Karpas-422 (cell line): ENCODE measurements around the gene CNTFR. TPM values are rescaled to one million over a fixed set of nuclear protein-coding genes. Genes with fewer than 3 reads are reported as not detected.
A peak's percentile ranks its signal among the peaks of the same experiment; 100 is the strongest.

Experiments used
- DNase-seq: peaks from one replicate; pipeline ENCODE4 v3.0.0-alpha.2; 2015
- H2AFZ ChIP-seq: fragments of 200-600 bp; sonication (generic); 2 replicates; pipeline ENCODE4 v1.6.1; 2014; ENCODE audit warnings: antibody characterized with exemption, low read length, mixed read lengths
- H3K27ac ChIP-seq: fragments of 200-600 bp; sonication (generic); 2 replicates; pipeline ENCODE4 v1.5.1; 2014; ENCODE audit warnings: mild to moderate bottlenecking, low read length, moderate library complexity
- H3K27me3 ChIP-seq: fragments of 200-600 bp; sonication (generic); 2 replicates; pipeline ENCODE4 v1.6.1; 2014; ENCODE audit warnings: low read length, mixed read lengths
- H3K36me3 ChIP-seq: fragments of 200-600 bp; sonication (generic); 2 replicates; pipeline ENCODE4 v1.6.1; 2014; ENCODE audit warnings: low read length, mixed read lengths; ENCODE audit not compliant: insufficient read depth
- H3K4me1 ChIP-seq: fragments of 200-600 bp; sonication (generic); 2 replicates; pipeline ENCODE4 v1.6.1; 2014; ENCODE audit warnings: mild to moderate bottlenecking, low read length, mixed read lengths
- H3K4me2 ChIP-seq: fragments of 200-600 bp; sonication (generic); 2 replicates; pipeline ENCODE4 v1.6.1; 2014; ENCODE audit warnings: low read length, low read depth, mild to moderate bottlenecking; ENCODE audit not compliant: poor library complexity, severe bottlenecking
- H3K4me3 ChIP-seq: fragments of 200-600 bp; sonication (generic); 2 replicates; pipeline ENCODE4 v1.5.1; 2014; ENCODE audit warnings: mild to moderate bottlenecking, antibody characterized with exemption, low read length, mixed read lengths
- H3K79me2 ChIP-seq: fragments of 200-600 bp; sonication (generic); 2 replicates; pipeline ENCODE4 v1.6.1; 2014; ENCODE audit warnings: mild to moderate bottlenecking, low read length, mixed read lengths
- H3K9ac ChIP-seq: fragments of 200-600 bp; sonication (generic); 2 replicates; pipeline ENCODE4 v1.6.0; 2014; ENCODE audit warnings: low read length
- H3K9me2 ChIP-seq: fragments of 200-600 bp; sonication (generic), shearing (Covaris generic); replicated peaks from 2 replicates; pipeline ENCODE4 v1.6.0; 2014; ENCODE audit warnings: mild to moderate bottlenecking, low read length, moderate library complexity; ENCODE audit not compliant: insufficient read depth
- H3K9me3 ChIP-seq: fragments of 300-700, 200-600 bp; sonication (generic); 2 replicates; pipeline ENCODE4 v1.6.1; 2014; ENCODE audit warnings: low read length, mixed read lengths
- H4K20me1 ChIP-seq: fragments of 200-600 bp; sonication (generic); 2 replicates; pipeline ENCODE4 v1.6.1; 2014; ENCODE audit warnings: mild to moderate bottlenecking, antibody characterized with exemption, low read length, low read depth; ENCODE audit not compliant: insufficient read depth
- total RNA-seq: library from RNA; depleted of rRNA; stranded (reverse); fragments of >200 nt; shearing (Covaris generic); gene quantifications from 2 replicates; pipeline ENCODE4 v1.2.3, GENCODE V29; 2014; ENCODE audit warnings: low replicate concordance

CNTFR gene
- total RNA-seq, 1 experiment from 2014 or later = not detected

- Histone ChIP-seq H3K27ac (no peak overlapping the region; the same call in 1 of the 2 replicates), H3K27me3 (no peaks in the 10 kb centered on the region), H3K79me2 (peaks cover 12% of the 10 kb centered on the region), H3K9me3 (no peaks in the 10 kb centered on the region), H4K20me1 (no peaks in the 10 kb centered on the region), H3K4me3 (peak overlapping the region; percentile 100), H2AFZ (peak overlapping the region; percentile 31; the same call in 1 of the 2 replicates), H3K4me2 (peak overlapping the region; percentile 95), H3K4me1 (peaks cover 24% of the 10 kb centered on the region), H3K9ac (peak overlapping the region; percentile 99), H3K9me2 (no peaks in the 10 kb centered on the region), H3K36me3 (no peaks in the 10 kb centered on the region)
- DNase-seq = no peak
Observed at GRCh38 chr9:34611251-34611810, 21.8 kb upstream of the CNTFR start.

- DNase-seq = peak; percentile 41
- Histone ChIP-seq H3K9me3 (no peaks in the 10 kb centered on the region), H3K4me1 (peaks cover 24% of the 10 kb centered on the region), H3K79me2 (peaks cover 12% of the 10 kb centered on the region), H3K36me3 (no peaks in the 10 kb centered on the region), H3K9me2 (no peaks in the 10 kb centered on the region), H3K4me2 (peak overlapping the region; percentile 95), H3K4me3 (peak overlapping the region; percentile 100), H3K9ac (peak overlapping the region; percentile 99), H3K27me3 (no peaks in the 10 kb centered on the region), H4K20me1 (no peaks in the 10 kb centered on the region), H2AFZ (no peak overlapping the region), H3K27ac (no peak overlapping the region)
Observed at GRCh38 chr9:34610434-34611206, 21.1 kb upstream of the CNTFR start.

GRCh38 chr9:34607331-34607730, 17.8 kb upstream of the CNTFR start:
- H3K4me1 ChIP-seq = peaks cover 21% of the 10 kb centered on the region
- H3K4me3 ChIP-seq = no peak overlapping the region

DNA sequence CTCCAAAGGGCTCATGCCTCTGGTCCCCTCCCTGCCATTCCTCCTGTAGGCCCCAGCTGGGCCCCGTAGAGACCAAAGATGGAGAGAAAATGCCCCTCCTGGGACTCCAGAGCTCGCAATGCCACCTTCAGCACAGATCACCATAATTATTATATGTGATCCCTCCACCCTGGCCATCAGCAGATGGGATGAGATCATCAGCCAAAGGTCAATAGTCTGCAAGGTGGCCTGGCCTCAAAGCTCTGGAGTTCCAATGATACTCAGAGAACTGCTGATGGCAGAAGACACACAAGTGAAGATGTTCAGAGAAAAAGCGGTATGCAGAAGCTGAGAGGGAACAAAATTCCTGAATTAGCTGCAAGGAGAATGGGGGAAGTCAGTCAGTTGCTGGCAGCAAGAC, 17.4 kb upstream of the CNTFR start:
- no peak overlapping the region for H3K4me2 ChIP-seq
- no peak overlapping the region for H3K4me3 ChIP-seq
- no peak overlapping the region for H2AFZ ChIP-seq
- no peaks in the 10 kb centered on the region for H3K27me3 ChIP-seq
- H3K9ac ChIP-seq = no peak overlapping the region
- H4K20me1 ChIP-seq = no peaks in the 10 kb centered on the region
- H3K36me3 ChIP-seq = no peaks in the 10 kb centered on the region
- peaks cover 12% of the 10 kb centered on the region for H3K79me2 ChIP-seq
- no peaks in the 10 kb centered on the region for H3K9me3 ChIP-seq
- peaks cover 23% of the 10 kb centered on the region for H3K4me1 ChIP-seq
- H3K9me2 ChIP-seq = no peaks in the 10 kb centered on the region
- no peak overlapping the region for H3K27ac ChIP-seq
- no peak for DNase-seq

More at GRCh38 chr9:34607331-34607730, 17.8 kb upstream of the CNTFR start:
- H3K36me3 ChIP-seq = no peaks in the 10 kb centered on the region
- no peak overlapping the region for H3K4me2 ChIP-seq
- H3K9me3 ChIP-seq = no peaks in the 10 kb centered on the region
- no peaks in the 10 kb centered on the region for H3K9me2 ChIP-seq
- H3K27me3 ChIP-seq = no peaks in the 10 kb centered on the region
- H4K20me1 ChIP-seq = no peaks in the 10 kb centered on the region
- DNase-seq = no peak
- no peak overlapping the region for H3K9ac ChIP-seq
- H2AFZ ChIP-seq = no peak overlapping the region
- peaks cover 12% of the 10 kb centered on the region for H3K79me2 ChIP-seq
- no peak overlapping the region for H3K27ac ChIP-seq

DNA sequence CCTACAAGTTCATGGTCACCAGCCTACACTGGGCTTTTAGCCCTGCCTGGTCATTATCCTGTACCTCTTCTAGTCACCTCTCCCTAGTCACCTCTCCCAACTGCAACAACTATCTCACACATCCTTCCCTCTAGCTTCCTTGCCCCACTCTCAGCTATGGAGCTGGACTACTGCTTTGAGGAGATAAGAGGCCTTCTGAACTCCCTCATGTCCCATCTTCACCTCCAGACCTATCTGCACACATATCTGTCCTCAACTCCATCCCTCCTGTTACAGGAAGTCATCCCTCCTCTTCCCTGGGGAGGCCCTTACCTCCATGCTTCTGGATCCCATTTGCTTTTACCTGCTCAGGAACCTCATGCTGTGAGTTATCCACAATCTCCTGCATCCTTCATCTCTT, 16.7 kb upstream of the CNTFR start:
- Histone ChIP-seq H3K4me3 (no peak overlapping the region), H3K79me2 (peaks cover 5% of the 10 kb centered on the region), H4K20me1 (no peaks in the 10 kb centered on the region), H3K27ac (no peak overlapping the region), H3K9me3 (no peaks in the 10 kb centered on the region), H3K4me1 (peaks cover 28% of the 10 kb centered on the region), H3K9me2 (no peaks in the 10 kb centered on the region), H3K9ac (no peak overlapping the region), H3K4me2 (no peak overlapping the region), H3K27me3 (no peaks in the 10 kb centered on the region), H3K36me3 (no peaks in the 10 kb centered on the region), H2AFZ (no peak overlapping the region)
- DNase-seq = no peak

- H3K27ac ChIP-seq = no peak overlapping the region
- H3K9me3 ChIP-seq = no peaks in the 10 kb centered on the region
- H3K9me2 ChIP-seq = no peaks in the 10 kb centered on the region
- no peaks in the 10 kb centered on the region for H3K36me3 ChIP-seq
- H4K20me1 ChIP-seq = no peaks in the 10 kb centered on the region
- no peaks in the 10 kb centered on the region for H3K79me2 ChIP-seq
- no peak overlapping the region for H3K4me3 ChIP-seq
- H3K4me2 ChIP-seq = no peak overlapping the region
- H3K9ac ChIP-seq = no peak overlapping the region
- peak; percentile 93 for DNase-seq
- H2AFZ ChIP-seq = no peak overlapping the region
- H3K4me1 ChIP-seq = peaks cover 21% of the 10 kb centered on the region
- H3K27me3 ChIP-seq = no peaks in the 10 kb centered on the region
Observed at GRCh38 chr9:34603610-34604231, 14.2 kb upstream of the CNTFR start.

- Histone ChIP-seq H3K9me2 (no peaks in the 10 kb centered on the region), H3K79me2 (no peaks in the 10 kb centered on the region), H2AFZ (no peak overlapping the region), H3K9ac (0 out of 2 replicates have a peak overlapping the region, but pooled peaks have one; percentile 13), H3K4me1 (peaks cover 21% of the 10 kb centered on the region), H3K4me3 (no peak overlapping the region), H4K20me1 (no peaks in the 10 kb centered on the region), H3K4me2 (peak overlapping the region; percentile 25), H3K9me3 (no peaks in the 10 kb centered on the region), H3K36me3 (no peaks in the 10 kb centered on the region), H3K27me3 (no peaks in the 10 kb centered on the region), H3K27ac (no peak overlapping the region)
- peak; percentile 69 for DNase-seq
Observed at GRCh38 chr9:34601937-34602573, 12.5 kb upstream of the CNTFR start.

DNA sequence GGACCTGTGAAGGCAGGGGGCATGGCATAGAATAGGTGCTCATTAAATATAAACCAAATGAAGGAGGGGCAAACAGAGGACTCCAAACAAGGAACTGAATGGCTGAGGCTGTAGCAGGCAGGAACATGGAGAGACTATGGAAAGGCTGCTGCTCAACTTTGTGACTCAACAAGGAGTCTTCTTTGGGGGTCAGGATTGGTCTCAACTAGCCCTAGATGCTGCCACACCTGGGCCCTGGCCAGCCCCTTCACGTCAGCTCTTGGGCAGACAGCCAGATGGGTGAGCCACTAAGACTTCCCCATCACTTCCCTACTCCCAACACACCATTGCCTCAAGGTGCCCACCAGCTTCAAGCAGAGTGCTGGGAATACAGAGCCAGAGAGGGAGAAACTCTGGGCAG, 11.4 kb upstream of the CNTFR start:
- H3K4me3 ChIP-seq = no peak overlapping the region
- no peaks in the 10 kb centered on the region for H4K20me1 ChIP-seq
- DNase-seq = no peak
- H3K9me3 ChIP-seq = no peaks in the 10 kb centered on the region
- H3K4me2 ChIP-seq = no peak overlapping the region
- H3K4me1 ChIP-seq = peaks cover 21% of the 10 kb centered on the region
- no peak overlapping the region for H2AFZ ChIP-seq
- no peaks in the 10 kb centered on the region for H3K9me2 ChIP-seq
- H3K27ac ChIP-seq = no peak overlapping the region
- no peaks in the 10 kb centered on the region for H3K36me3 ChIP-seq
- H3K79me2 ChIP-seq = no peaks in the 10 kb centered on the region
- no peak overlapping the region for H3K9ac ChIP-seq
- no peaks in the 10 kb centered on the region for H3K27me3 ChIP-seq
